Activated CD4-positive, alpha-beta T cell treated with anti-CD3 and anti-CD28 coated beads, Interleukin-2, amount 50 U/mL, for 48 hours (primary cell): Measurements from ENCODE around the gene BAZ1B.
"Not testable (repeated sequence)": the region's sequence is repeated elsewhere in the genome, so short reads cannot be mapped to it uniquely, and the experiment has no call there.

Source experiments
- DNase-seq, 2 experiments: peaks; one replicate each; pipeline ENCODE4 v3.0.0-alpha.2; 2020

BAZ1B gene

GRCh38 chr7:73425356-73425983 lies 96.6 kb downstream of the BAZ1B start:
- DNase-seq = no peak

- no peak for DNase-seq
Observed at GRCh38 chr7:73424489-73424885, 97.6 kb downstream of the BAZ1B start.

GRCh38 chr7:73423519-73424488 lies 98.3 kb downstream of the BAZ1B start:
- DNase-seq = no peak

- not testable (repeated sequence) for DNase-seq
Observed at GRCh38 chr7:73420610-73421009, 101.5 kb downstream of the BAZ1B start.

- DNase-seq = not testable (repeated sequence)
Observed at GRCh38 chr7:73420016-73420415, 102.1 kb downstream of the BAZ1B start.

- DNase-seq = no peak
Observed at GRCh38 chr7:73418113-73418703, 103.9 kb downstream of the BAZ1B start.

- DNase-seq = not testable (repeated sequence)
Observed at GRCh38 chr7:73410541-73411131, 111.5 kb downstream of the BAZ1B start.

GRCh38 chr7:73404860-73405259 lies 117.2 kb downstream of the BAZ1B start:
- not testable (repeated sequence) for DNase-seq

GRCh38 chr7:73399185-73400050 lies 122.7 kb downstream of the BAZ1B start:
- DNase-seq = peak; percentile 42 to 55

GRCh38 chr7:73397521-73398281 lies 124.4 kb downstream of the BAZ1B start:
- no peak for DNase-seq

GRCh38 chr7:73395538-73396503 lies 126.3 kb downstream of the BAZ1B start:
- no peak for DNase-seq

GRCh38 chr7:73394422-73394821 lies 127.7 kb downstream of the BAZ1B start:
- no peak for DNase-seq

- no peak for DNase-seq
Observed at GRCh38 chr7:73391396-73391795, 130.7 kb downstream of the BAZ1B start.
